Bronchial epithelial cell (primary cell): ENCODE results near the gene NPHS1. TPM values are rescaled to one million over a fixed set of nuclear protein-coding genes. Genes with fewer than 3 reads are reported as not detected.
"Not testable (repeated sequence)": the region's sequence is repeated elsewhere in the genome, so short reads cannot be mapped to it uniquely, and the experiment has no call there.

ENCODE experiments used
- DNase-seq: peaks from one replicate; pipeline ENCODE4 v3.0.0-alpha.2; 2010; ENCODE audit warnings: low read depth
- FAIRE-seq: peaks from 2 replicates; lab custom pipeline; 2011; peaks lifted over from hg19 to GRCh38; lab: Jason Lieb, UNC
- H3K27me3 ChIP-seq: 2 replicates; pipeline ENCODE4 v1.5.1; 2011; ENCODE audit warnings: low read length; ENCODE audit not compliant: control insufficient read depth, insufficient read depth
- H3K36me3 ChIP-seq: 2 replicates; pipeline ENCODE4 v1.5.1; 2011; ENCODE audit warnings: low read length; ENCODE audit not compliant: control insufficient read depth, insufficient read depth
- H3K4me3 ChIP-seq: 2 replicates; pipeline ENCODE4 v1.5.1; 2011; ENCODE audit warnings: mild to moderate bottlenecking, low read depth, low read length, control low read depth
- total RNA-seq: library from RNA; depleted of rRNA; stranded (reverse); fragments of >200 nt; gene quantifications from 2 replicates; pipeline ENCODE4 v1.2.1, GENCODE V29; 2014
- TF ChIP-seq, protein P1 (sequence below): IDR thresholded peaks from 2 replicates; pipeline ENCODE4 v1.5.1; 2011; ENCODE audit warnings: mild to moderate bottlenecking, moderate library complexity, low read length, control low read depth, inconsistent platforms; ENCODE audit not compliant: insufficient read depth, severe bottlenecking

NPHS1 gene
- total RNA-seq, 1 donor from 2014 or later, result not detected

- Histone ChIP-seq H3K36me3 (no peaks in the 10 kb centered on the region), H3K27me3 (peaks cover 11% of the 10 kb centered on the region), H3K4me3 (no peak overlapping the region)
- no peak for DNase-seq
- TF ChIP-seq, protein P1, sequence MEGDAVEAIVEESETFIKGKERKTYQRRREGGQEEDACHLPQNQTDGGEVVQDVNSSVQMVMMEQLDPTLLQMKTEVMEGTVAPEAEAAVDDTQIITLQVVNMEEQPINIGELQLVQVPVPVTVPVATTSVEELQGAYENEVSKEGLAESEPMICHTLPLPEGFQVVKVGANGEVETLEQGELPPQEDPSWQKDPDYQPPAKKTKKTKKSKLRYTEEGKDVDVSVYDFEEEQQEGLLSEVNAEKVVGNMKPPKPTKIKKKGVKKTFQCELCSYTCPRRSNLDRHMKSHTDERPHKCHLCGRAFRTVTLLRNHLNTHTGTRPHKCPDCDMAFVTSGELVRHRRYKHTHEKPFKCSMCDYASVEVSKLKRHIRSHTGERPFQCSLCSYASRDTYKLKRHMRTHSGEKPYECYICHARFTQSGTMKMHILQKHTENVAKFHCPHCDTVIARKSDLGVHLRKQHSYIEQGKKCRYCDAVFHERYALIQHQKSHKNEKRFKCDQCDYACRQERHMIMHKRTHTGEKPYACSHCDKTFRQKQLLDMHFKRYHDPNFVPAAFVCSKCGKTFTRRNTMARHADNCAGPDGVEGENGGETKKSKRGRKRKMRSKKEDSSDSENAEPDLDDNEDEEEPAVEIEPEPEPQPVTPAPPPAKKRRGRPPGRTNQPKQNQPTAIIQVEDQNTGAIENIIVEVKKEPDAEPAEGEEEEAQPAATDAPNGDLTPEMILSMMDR, result no peak
- no peak for FAIRE-seq
Measured at GRCh38 chr19:35796645-35797542, 55.4 kb downstream of the NPHS1 start.

- not testable (repeated sequence) for DNase-seq, H3K4me3 ChIP-seq, FAIRE-seq, H3K36me3 ChIP-seq
- peaks cover 11% of the 10 kb centered on the region for H3K27me3 ChIP-seq
Measured at GRCh38 chr19:35795564-35795963, 56.7 kb downstream of the NPHS1 start.

GRCh38 chr19:35793381-35794165 lies 58.7 kb downstream of the NPHS1 start:
- Histone ChIP-seq H3K27me3 (peaks cover 11% of the 10 kb centered on the region), H3K4me3 (no peak overlapping the region), H3K36me3 (no peaks in the 10 kb centered on the region)
- TF ChIP-seq, protein P1, result no peak
- DNase-seq (no peak), FAIRE-seq (no peak)

- TF ChIP-seq, protein P1, result no peak
- no peak for FAIRE-seq
- Histone ChIP-seq H3K27me3 (peaks cover 11% of the 10 kb centered on the region), H3K4me3 (no peak overlapping the region), H3K36me3 (no peaks in the 10 kb centered on the region)
- no peak for DNase-seq
Measured at GRCh38 chr19:35792888-35793287, 59.4 kb downstream of the NPHS1 start.

DNA sequence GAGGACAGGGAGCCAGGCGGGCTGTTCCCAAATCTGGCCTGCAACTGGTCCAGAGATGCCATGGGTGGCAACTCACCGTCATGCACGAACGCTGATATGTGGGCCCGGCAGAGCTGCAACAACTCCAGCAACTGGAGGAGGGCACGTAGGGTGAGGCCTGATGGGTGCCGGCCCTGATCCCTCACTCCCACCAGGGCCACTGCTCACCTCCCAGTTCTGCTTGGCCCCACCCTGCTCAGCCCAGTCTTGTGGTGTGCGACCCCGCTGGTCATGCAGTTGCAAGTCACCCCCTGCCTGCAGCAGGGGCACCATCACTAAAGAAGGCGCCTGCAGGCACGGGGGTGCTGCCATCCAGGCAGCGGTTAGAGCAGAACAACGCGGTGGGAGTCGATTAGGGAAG lies 60.0 kb downstream of the NPHS1 start:
- FAIRE-seq (no peak), DNase-seq (no peak)

GRCh38 chr19:35791814-35792279 lies 60.5 kb downstream of the NPHS1 start:
- FAIRE-seq (no peak), DNase-seq (no peak)
- TF ChIP-seq, protein P1, result no peak
- H3K27me3 ChIP-seq, result peaks cover 7% of the 10 kb centered on the region
- H3K36me3 ChIP-seq, result no peaks in the 10 kb centered on the region
- no peak overlapping the region for H3K4me3 ChIP-seq

More for the DNA sequence above, 60.0 kb downstream of the NPHS1 start:
- Histone ChIP-seq H3K4me3 (no peak overlapping the region), H3K27me3 (peaks cover 9% of the 10 kb centered on the region), H3K36me3 (no peaks in the 10 kb centered on the region)
- TF ChIP-seq, protein P1, result no peak
